ENCODE results near the gene KDF1. TPM values are rescaled to one million over a fixed set of nuclear protein-coding genes. Genes with fewer than 3 reads are reported as not detected.

The KDF1 gene
- total and polyA plus RNA-seq, 2 of the 13 experiments (the other 11 are each of a cell fraction or from before 2014, with no cell fraction given), result 1.9 to 4.9 TPM

DNA sequence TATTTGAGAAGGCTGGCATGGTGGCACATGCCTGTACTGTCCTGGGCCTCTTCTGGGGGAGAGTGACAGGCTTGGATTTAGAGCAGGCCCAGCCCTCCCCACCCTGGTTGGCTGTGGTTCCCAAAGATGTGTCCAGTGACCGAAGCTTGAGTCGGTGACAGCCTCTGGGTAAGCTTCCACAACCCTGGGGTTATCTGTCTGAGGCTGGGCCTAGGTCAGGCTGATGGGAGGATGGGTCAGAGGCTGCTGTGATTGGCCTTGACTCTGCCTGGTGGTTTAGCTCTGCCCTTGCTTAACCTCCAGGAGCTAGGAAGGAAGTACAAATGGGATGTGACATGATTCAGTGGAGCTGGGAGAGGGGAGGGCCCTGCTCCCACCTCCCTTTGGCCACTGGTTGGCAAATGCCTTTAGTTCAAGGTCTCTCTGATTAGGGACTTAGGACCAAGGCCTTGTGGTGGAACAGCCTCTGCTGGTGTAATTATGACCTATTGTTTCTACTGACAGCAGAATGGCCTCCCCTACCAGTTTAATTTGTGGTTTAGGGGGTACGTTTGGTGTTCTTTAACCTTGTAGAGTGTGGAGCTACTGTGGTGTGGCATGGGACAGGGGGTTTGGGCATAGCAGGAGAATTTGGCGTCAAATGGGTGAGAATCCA lies 22.1 kb downstream of the KDF1 start (continued):
- TF ChIP-seq NFE2L1 (CRISPR knock-in tag; IDR thresholded peaks at IDR 0.05; ENCODE audit: borderline replicate concordance) (no peak), ZFAT (CRISPR knock-in tag; conservative IDR thresholded peaks at IDR 0.05) (no peak), ZNF660 (CRISPR knock-in tag; IDR thresholded peaks at IDR 0.05; ENCODE audit: borderline replicate concordance, low read depth) (no peak), ZNF788 (CRISPR knock-in tag; IDR thresholded peaks at IDR 0.05; ENCODE audit: borderline replicate concordance) (peak; percentile 65; the same call in 1 of the 2 replicates), NR1H2 (CRISPR knock-in tag; IDR thresholded peaks at IDR 0.05; ENCODE audit: borderline replicate concordance, low read depth) (no peak), ZNF17 (CRISPR knock-in tag; IDR thresholded peaks at IDR 0.05) (no peak), SMARCE1 (IDR thresholded peaks at IDR 0.05; ENCODE audit: borderline replicate concordance) (no peak), HMG20A (CRISPR knock-in tag; IDR thresholded peaks at IDR 0.05; ENCODE audit: borderline replicate concordance) (peak; percentile 76; the same call in 1 of the 2 replicates), ZNF432 (CRISPR knock-in tag; IDR thresholded peaks at IDR 0.05; ENCODE audit: borderline replicate concordance) (no peak), SMARCC2 (IDR thresholded peaks at IDR 0.05) (no peak), GPN1 (CRISPR knock-in tag; IDR thresholded peaks at IDR 0.05; ENCODE audit: borderline replicate concordance) (no peak), RFXAP (CRISPR knock-in tag; IDR thresholded peaks at IDR 0.05; ENCODE audit: borderline replicate concordance) (peak; percentile 69; the same call in 1 of the 2 replicates), FOXK2 (IDR thresholded peaks at IDR 0.05) (no peak), ZNF713 (CRISPR knock-in tag; IDR thresholded peaks at IDR 0.05) (peak; percentile 93; the same call in 1 of the 2 replicates), SP4 (CRISPR knock-in tag; IDR thresholded peaks at IDR 0.05) (no peak; the same call in 1 of the 2 replicates)
- TF ChIP-seq, protein P1, sequence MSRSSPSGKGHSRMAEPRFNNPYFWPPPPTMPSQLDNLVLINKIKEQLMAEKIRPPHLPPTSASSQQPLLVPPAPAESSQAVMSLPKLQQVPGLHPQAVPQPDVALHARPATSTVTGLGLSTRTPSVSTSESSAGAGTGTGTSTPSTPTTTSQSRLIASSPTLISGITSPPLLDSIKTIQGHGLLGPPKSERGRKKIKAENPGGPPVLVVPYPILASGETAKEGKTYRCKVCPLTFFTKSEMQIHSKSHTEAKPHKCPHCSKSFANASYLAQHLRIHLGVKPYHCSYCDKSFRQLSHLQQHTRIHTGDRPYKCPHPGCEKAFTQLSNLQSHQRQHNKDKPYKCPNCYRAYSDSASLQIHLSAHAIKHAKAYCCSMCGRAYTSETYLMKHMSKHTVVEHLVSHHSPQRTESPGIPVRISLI (CRISPR knock-in tag; IDR thresholded peaks at IDR 0.05; ENCODE audit: borderline replicate concordance), result peak; percentile 43; the same call in 1 of the 2 replicates
- TF ChIP-seq, protein P2, sequence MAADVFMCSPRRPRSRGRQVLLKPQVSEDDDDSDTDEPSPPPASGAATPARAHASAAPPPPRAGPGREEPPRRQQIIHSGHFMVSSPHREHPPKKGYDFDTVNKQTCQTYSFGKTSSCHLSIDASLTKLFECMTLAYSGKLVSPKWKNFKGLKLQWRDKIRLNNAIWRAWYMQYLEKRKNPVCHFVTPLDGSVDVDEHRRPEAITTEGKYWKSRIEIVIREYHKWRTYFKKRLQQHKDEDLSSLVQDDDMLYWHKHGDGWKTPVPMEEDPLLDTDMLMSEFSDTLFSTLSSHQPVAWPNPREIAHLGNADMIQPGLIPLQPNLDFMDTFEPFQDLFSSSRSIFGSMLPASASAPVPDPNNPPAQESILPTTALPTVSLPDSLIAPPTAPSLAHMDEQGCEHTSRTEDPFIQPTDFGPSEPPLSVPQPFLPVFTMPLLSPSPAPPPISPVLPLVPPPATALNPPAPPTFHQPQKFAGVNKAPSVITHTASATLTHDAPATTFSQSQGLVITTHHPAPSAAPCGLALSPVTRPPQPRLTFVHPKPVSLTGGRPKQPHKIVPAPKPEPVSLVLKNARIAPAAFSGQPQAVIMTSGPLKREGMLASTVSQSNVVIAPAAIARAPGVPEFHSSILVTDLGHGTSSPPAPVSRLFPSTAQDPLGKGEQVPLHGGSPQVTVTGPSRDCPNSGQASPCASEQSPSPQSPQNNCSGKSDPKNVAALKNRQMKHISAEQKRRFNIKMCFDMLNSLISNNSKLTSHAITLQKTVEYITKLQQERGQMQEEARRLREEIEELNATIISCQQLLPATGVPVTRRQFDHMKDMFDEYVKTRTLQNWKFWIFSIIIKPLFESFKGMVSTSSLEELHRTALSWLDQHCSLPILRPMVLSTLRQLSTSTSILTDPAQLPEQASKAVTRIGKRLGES (CRISPR knock-in tag; IDR thresholded peaks at IDR 0.05; ENCODE audit: borderline replicate concordance), result no peak
- TF ChIP-seq, protein P3, sequence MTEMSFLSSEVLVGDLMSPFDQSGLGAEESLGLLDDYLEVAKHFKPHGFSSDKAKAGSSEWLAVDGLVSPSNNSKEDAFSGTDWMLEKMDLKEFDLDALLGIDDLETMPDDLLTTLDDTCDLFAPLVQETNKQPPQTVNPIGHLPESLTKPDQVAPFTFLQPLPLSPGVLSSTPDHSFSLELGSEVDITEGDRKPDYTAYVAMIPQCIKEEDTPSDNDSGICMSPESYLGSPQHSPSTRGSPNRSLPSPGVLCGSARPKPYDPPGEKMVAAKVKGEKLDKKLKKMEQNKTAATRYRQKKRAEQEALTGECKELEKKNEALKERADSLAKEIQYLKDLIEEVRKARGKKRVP (CRISPR knock-in tag; IDR thresholded peaks at IDR 0.05), result peak in 1 of 2 experiments; percentile 49; a peak in 2 of 4 replicates
- TF ChIP-seq, protein P4, sequence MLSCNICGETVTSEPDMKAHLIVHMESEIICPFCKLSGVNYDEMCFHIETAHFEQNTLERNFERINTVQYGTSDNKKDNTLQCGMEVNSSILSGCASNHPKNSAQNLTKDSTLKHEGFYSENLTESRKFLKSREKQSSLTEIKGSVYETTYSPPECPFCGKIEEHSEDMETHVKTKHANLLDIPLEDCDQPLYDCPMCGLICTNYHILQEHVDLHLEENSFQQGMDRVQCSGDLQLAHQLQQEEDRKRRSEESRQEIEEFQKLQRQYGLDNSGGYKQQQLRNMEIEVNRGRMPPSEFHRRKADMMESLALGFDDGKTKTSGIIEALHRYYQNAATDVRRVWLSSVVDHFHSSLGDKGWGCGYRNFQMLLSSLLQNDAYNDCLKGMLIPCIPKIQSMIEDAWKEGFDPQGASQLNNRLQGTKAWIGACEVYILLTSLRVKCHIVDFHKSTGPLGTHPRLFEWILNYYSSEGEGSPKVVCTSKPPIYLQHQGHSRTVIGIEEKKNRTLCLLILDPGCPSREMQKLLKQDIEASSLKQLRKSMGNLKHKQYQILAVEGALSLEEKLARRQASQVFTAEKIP (CRISPR knock-in tag; IDR thresholded peaks at IDR 0.05; ENCODE audit: borderline replicate concordance), result no peak
- TF ChIP-seq, protein P5, sequence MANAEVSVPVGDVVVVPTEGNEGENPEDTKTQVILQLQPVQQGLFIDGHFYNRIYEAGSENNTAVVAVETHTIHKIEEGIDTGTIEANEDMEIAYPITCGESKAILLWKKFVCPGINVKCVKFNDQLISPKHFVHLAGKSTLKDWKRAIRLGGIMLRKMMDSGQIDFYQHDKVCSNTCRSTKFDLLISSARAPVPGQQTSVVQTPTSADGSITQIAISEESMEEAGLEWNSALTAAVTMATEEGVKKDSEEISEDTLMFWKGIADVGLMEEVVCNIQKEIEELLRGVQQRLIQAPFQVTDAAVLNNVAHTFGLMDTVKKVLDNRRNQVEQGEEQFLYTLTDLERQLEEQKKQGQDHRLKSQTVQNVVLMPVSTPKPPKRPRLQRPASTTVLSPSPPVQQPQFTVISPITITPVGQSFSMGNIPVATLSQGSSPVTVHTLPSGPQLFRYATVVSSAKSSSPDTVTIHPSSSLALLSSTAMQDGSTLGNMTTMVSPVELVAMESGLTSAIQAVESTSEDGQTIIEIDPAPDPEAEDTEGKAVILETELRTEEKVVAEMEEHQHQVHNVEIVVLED (CRISPR knock-in tag; IDR thresholded peaks at IDR 0.05; ENCODE audit: borderline replicate concordance), result peak; percentile 69; the same call in 1 of the 2 replicates
